Liver (tissue), 9 donors: ENCODE data around the gene INSYN1. TPM values are rescaled to one million over a fixed set of nuclear protein-coding genes. Genes with fewer than 3 reads are reported as not detected.

Experiments used
- DNase-seq: peaks from one replicate; pipeline ENCODE4 v3.0.0-alpha.2; 2017; ENCODE audit warnings: low spot score
- H3K27ac ChIP-seq, 2 donors: one replicate each; pipeline ENCODE4 v1.7.0; 2013; ENCODE audit warnings: inconsistent platforms in 2 of 2, low read length in 2 of 2, control low read depth in 1 of 2, low read depth in 1 of 2, mild to moderate bottlenecking in 1 of 2
- H3K27me3 ChIP-seq, 4 donors: one replicate each; pipeline versions ENCODE4 v1.6.1 to v1.7.0; 2013; ENCODE audit warnings: low read length in 3 of 4, inconsistent platforms in 1 of 4, mild to moderate bottlenecking in 1 of 4, moderate library complexity in 1 of 4; ENCODE audit not compliant: control insufficient read depth in 4 of 4, insufficient read depth in 4 of 4
- H3K36me3 ChIP-seq, 4 donors: one replicate each; pipeline versions ENCODE4 v1.6.1 to v1.7.0; 2013; ENCODE audit warnings: low read length in 3 of 4, mild to moderate bottlenecking in 3 of 4, low read depth in 1 of 4, moderate library complexity in 1 of 4; ENCODE audit not compliant: control insufficient read depth in 4 of 4, insufficient read depth in 3 of 4
- H3K4me1 ChIP-seq, 4 donors: one replicate each; pipeline versions ENCODE4 v1.6.1 to v1.7.0; 2013; ENCODE audit warnings: low read length in 3 of 4, mild to moderate bottlenecking in 3 of 4, moderate library complexity in 1 of 4; ENCODE audit not compliant: control insufficient read depth in 4 of 4, insufficient read depth in 4 of 4
- H3K4me3 ChIP-seq, 3 donors: one replicate each; pipeline versions ENCODE4 v1.6.1 to v1.7.0; 2013; ENCODE audit warnings: low read length in 3 of 3, control low read depth in 1 of 3, low read depth in 1 of 3, mild to moderate bottlenecking in 1 of 3
- H3K9ac ChIP-seq, 2 donors: one replicate each; pipeline ENCODE4 v1.7.0; 2013; ENCODE audit warnings: low read length in 2 of 2, mild to moderate bottlenecking in 2 of 2, moderate library complexity in 2 of 2, control low read depth in 1 of 2, low read depth in 1 of 2
- H3K9me3 ChIP-seq, 4 donors: one replicate each; pipeline versions ENCODE4 v1.6.1 to v1.7.0; 2013; ENCODE audit warnings: low read length in 3 of 4; ENCODE audit not compliant: control insufficient read depth in 4 of 4
- ATF3 ChIP-seq: IDR thresholded peaks from 2 replicates; pipeline ENCODE4 v1.6.1; 2016; ENCODE audit warnings: antibody characterized with exemption
- EGR1 ChIP-seq, 2 donors: IDR thresholded peaks; 2 replicates each; pipeline ENCODE4 v1.6.1; 2016 to 2018; ENCODE audit warnings: antibody characterized with exemption in 2 of 2, low read depth in 2 of 2
- FOXA1 ChIP-seq: IDR thresholded peaks from 2 replicates; pipeline ENCODE4 v1.6.1; 2016; ENCODE audit warnings: antibody characterized with exemption
- FOXA2 ChIP-seq: IDR thresholded peaks from 2 replicates; pipeline ENCODE4 v1.6.1; 2016; ENCODE audit warnings: antibody characterized with exemption
- GABPA ChIP-seq, 2 donors: IDR thresholded peaks in 1 of 2; conservative IDR thresholded peaks in 1 of 2; 2 replicates each; pipeline ENCODE4 v1.6.1; 2016; ENCODE audit warnings: antibody characterized with exemption in 2 of 2, mild to moderate bottlenecking in 1 of 2, moderate library complexity in 1 of 2
- HNF4A ChIP-seq, 2 donors: conservative IDR thresholded peaks; 2 replicates each; pipeline ENCODE4 v1.6.1; 2016; ENCODE audit warnings: antibody characterized with exemption in 2 of 2, mild to moderate bottlenecking in 2 of 2
- HNF4G ChIP-seq: IDR thresholded peaks from 2 replicates; pipeline ENCODE4 v1.6.1; 2016; ENCODE audit warnings: antibody characterized with exemption
- JUND ChIP-seq, 2 donors: IDR thresholded peaks; 2 replicates each; pipeline ENCODE4 v1.6.1; 2016; ENCODE audit warnings: antibody characterized with exemption in 2 of 2
- NR2F2 ChIP-seq: IDR thresholded peaks from 2 replicates; pipeline ENCODE4 v1.6.1; 2016; ENCODE audit warnings: antibody characterized with exemption
- RAD21 ChIP-seq, 2 donors: IDR thresholded peaks; 2 replicates each; pipeline ENCODE4 v1.6.1; 2016; ENCODE audit warnings: antibody characterized with exemption in 2 of 2, mild to moderate bottlenecking in 2 of 2
- REST ChIP-seq: IDR thresholded peaks from 2 replicates; pipeline ENCODE4 v1.6.1; 2016; ENCODE audit warnings: antibody characterized with exemption, mild to moderate bottlenecking
- RXRA ChIP-seq, 2 donors: IDR thresholded peaks; 2 replicates each; pipeline ENCODE4 v1.6.1; 2017 to 2018; ENCODE audit warnings: antibody characterized with exemption in 2 of 2, mild to moderate bottlenecking in 1 of 2
- SP1 ChIP-seq: IDR thresholded peaks from 2 replicates; pipeline ENCODE4 v1.6.1; 2018; ENCODE audit warnings: antibody characterized with exemption, mild to moderate bottlenecking
- TAF1 ChIP-seq: conservative IDR thresholded peaks from 2 replicates; pipeline ENCODE4 v1.6.1; 2016; ENCODE audit warnings: antibody characterized with exemption, mild to moderate bottlenecking
- YY1 ChIP-seq: IDR thresholded peaks from 2 replicates; pipeline ENCODE4 v1.6.1; 2016; ENCODE audit warnings: antibody characterized with exemption, mild to moderate bottlenecking
- ZBTB33 ChIP-seq: IDR thresholded peaks from 2 replicates; pipeline ENCODE4 v1.6.1; 2016; ENCODE audit warnings: antibody characterized with exemption
- WGBS: extraction: QIAGEN DNeasy Blood & Tissue Kit; methylation state at CpG from one replicate; pipeline ENCODE4 v1.1.7; 2013; 5-methylcytosine and 5-hydroxymethylcytosine counted together
- polyA plus RNA-seq, 2 donors: library from polyadenylated mRNA; stranded (reverse) in 1 of 2; unstranded in 1 of 2; fragments of 200-250 nt in 1 of 2; fragments of >200 nt in 1 of 2; fragmentation: Nextera tagmentation in 1 of 2; extraction: Ambion mirVana in 1 of 2; gene quantifications; one replicate each; pipeline versions ENCODE4 v1.2.1 to v1.2.3, GENCODE V29; 2013 to 2015
- total RNA-seq, 2 donors: library from RNA; depleted of rRNA; stranded (reverse); fragments of >200 nt; gene quantifications; one replicate each; pipeline ENCODE4 v1.2.3, GENCODE V29; 2014
- TF ChIP-seq, protein P1 (sequence below): IDR thresholded peaks from 2 replicates; pipeline ENCODE4 v1.6.1; 2016; ENCODE audit warnings: antibody characterized with exemption
- TF ChIP-seq, protein P2 (sequence below): fragments of 150-350 bp; IDR thresholded peaks from 2 replicates; pipeline ENCODE4 v1.5.1; 2017; ENCODE audit warnings: improper control_type of control experiment, low read depth, low read length; ENCODE audit not compliant: missing input control
- donor health status: healthy.
- donor health status: healthy.
- donor health status: healthy.
- donor health status: healthy.
- donor health status: healthy.

INSYN1 gene
- total and polyA plus RNA-seq, 4 donors: 0.16 to 0.37 (median 0.25) TPM; not detected in 1

- Histone ChIP-seq H3K9ac (no peak overlapping the region), H3K27me3 (no peaks in the 10 kb centered on the region), H3K9me3 (no peaks in the 10 kb centered on the region), H3K36me3 (peaks cover 0 to 17% (median 2%) of the 10 kb centered on the region in 4 donors), H3K27ac (no peak overlapping the region), H3K4me3 (no peak overlapping the region), H3K4me1 (no peaks in the 10 kb centered on the region)
- DNase-seq: no peak
- no peak for TF ChIP-seq RXRA (IDR thresholded peaks at IDR 0.05)
- TF ChIP-seq EGR1 (IDR thresholded peaks at IDR 0.05; ENCODE audit: low read depth in 2 of 2): no peak
- no peak for TF ChIP-seq JUND (IDR thresholded peaks at IDR 0.05)
- TF ChIP-seq, protein P1, sequence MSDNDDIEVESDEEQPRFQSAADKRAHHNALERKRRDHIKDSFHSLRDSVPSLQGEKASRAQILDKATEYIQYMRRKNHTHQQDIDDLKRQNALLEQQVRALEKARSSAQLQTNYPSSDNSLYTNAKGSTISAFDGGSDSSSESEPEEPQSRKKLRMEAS: no peak
- TF ChIP-seq, protein P2, sequence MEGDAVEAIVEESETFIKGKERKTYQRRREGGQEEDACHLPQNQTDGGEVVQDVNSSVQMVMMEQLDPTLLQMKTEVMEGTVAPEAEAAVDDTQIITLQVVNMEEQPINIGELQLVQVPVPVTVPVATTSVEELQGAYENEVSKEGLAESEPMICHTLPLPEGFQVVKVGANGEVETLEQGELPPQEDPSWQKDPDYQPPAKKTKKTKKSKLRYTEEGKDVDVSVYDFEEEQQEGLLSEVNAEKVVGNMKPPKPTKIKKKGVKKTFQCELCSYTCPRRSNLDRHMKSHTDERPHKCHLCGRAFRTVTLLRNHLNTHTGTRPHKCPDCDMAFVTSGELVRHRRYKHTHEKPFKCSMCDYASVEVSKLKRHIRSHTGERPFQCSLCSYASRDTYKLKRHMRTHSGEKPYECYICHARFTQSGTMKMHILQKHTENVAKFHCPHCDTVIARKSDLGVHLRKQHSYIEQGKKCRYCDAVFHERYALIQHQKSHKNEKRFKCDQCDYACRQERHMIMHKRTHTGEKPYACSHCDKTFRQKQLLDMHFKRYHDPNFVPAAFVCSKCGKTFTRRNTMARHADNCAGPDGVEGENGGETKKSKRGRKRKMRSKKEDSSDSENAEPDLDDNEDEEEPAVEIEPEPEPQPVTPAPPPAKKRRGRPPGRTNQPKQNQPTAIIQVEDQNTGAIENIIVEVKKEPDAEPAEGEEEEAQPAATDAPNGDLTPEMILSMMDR: no peak
- no peak for TF ChIP-seq HNF4A (conservative IDR thresholded peaks at IDR 0.05)
- TF ChIP-seq SP1: no peak
- TF ChIP-seq NR2F2: no peak
- no peak for TF ChIP-seq FOXA2
- no peak for TF ChIP-seq HNF4G
- TF ChIP-seq GABPA (IDR thresholded peaks at IDR 0.05 in 1 of 2, conservative IDR thresholded peaks at IDR 0.05 in 1 of 2): no peak
- no peak for TF ChIP-seq TAF1
- TF ChIP-seq FOXA1: no peak
- TF ChIP-seq ATF3: no peak
- no peak for TF ChIP-seq RAD21 (IDR thresholded peaks at IDR 0.05)
- no peak for TF ChIP-seq REST
- TF ChIP-seq ZBTB33: no peak
- TF ChIP-seq YY1: no peak
- 85% methylated on average over 3 of the region's 3 CpGs for WGBS
Measured at GRCh38 chr15:73717206-73717605, 35.9 kb downstream of the INSYN1 start.
